ENCODE results near the gene AIFM1.

The AIFM1 gene

GRCh38 chrX:130090364-130090763, 75.3 kb downstream of the AIFM1 start:
- TF ChIP-seq, protein P1, sequence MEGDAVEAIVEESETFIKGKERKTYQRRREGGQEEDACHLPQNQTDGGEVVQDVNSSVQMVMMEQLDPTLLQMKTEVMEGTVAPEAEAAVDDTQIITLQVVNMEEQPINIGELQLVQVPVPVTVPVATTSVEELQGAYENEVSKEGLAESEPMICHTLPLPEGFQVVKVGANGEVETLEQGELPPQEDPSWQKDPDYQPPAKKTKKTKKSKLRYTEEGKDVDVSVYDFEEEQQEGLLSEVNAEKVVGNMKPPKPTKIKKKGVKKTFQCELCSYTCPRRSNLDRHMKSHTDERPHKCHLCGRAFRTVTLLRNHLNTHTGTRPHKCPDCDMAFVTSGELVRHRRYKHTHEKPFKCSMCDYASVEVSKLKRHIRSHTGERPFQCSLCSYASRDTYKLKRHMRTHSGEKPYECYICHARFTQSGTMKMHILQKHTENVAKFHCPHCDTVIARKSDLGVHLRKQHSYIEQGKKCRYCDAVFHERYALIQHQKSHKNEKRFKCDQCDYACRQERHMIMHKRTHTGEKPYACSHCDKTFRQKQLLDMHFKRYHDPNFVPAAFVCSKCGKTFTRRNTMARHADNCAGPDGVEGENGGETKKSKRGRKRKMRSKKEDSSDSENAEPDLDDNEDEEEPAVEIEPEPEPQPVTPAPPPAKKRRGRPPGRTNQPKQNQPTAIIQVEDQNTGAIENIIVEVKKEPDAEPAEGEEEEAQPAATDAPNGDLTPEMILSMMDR (conservative IDR thresholded peaks at IDR 0.05) = no peak
- no peak overlapping the region for H3K27ac ChIP-seq

DNA sequence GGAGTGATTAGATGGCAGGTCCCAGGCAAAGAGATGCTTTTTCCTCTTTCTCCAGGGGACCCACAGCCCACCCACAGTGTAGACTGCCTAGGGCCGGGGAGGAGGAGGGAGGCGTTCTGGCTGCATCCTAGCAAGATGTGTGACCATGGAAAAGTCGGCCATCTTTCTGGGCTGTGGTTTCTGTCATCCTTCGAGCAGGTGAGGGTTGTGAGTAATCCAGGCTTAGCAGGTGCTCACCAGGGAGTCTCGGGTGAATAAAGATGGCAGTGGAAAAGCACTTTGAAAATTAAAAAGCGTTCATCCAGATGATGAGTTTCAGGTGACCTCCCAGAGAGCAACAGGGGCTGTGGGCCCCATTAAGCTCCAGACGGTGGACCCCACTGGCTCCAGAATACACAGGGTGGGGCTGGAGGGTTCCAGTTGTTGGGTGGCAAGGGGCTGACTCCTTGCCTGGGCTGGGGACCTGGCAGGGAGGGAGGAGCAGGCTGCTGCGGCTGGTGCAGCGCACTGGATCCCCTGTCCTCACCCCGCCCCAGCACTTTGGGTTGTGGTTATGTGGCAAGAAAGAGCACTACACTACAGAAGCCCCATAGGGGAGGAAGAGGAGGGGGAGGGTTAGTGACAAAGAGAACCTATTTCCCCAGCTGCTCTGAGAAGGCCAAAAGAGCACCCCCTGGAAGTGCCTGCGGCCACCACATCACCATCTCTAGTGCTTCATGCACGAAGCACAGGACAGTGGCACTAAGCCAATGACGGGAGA, 79.0 kb downstream of the AIFM1 start:
- TF ChIP-seq, protein P1 (conservative IDR thresholded peaks at IDR 0.05) = no peak
- H3K27ac ChIP-seq = no peak overlapping the region

DNA sequence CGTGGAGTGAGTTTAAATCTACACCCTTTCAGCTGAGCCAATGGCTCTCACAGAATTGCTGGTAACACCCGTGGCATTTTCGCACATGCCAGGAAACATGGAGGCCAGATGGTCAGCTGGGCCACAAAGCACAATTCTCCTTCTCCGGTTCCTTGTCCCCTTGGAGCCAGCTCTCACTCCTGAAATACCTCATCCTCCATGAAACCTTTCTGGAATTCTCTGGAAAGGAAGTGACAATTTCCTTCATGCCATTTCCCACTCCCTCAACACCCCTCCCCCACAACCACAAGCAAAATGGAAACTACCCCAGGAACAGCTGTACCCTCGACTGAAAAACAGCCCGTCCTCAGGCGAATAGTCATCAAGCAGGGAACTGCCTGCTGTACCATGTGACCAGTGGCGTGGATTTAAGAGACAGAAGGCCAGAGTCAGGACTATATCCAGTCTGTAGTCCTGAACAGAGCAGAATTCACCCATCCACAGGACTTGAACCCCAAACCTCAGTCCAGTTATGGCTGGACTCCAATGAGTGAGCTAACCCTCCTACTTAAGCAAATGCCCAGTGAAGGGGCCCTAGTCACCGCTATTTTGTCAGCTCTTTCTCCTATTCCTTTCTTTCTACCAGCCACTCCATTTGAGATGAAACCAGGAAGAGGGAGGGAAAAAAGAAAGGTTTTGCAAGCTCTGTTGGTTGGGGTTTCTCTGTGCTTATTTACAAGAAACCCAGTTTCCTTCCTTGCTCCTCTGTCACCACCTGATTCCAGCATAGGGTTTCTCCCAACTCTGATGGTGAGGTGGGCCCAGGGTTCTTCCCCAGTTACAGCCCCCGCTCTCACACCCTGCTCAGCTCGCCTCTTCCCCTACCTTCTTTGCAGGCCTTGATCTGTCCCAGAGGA, 79.8 kb downstream of the AIFM1 start:
- TF ChIP-seq, protein P1 (conservative IDR thresholded peaks at IDR 0.05) = no peak
- H3K27ac ChIP-seq = no peak overlapping the region

- TF ChIP-seq, protein P1 (conservative IDR thresholded peaks at IDR 0.05) = no peak
- H3K27ac ChIP-seq = no peak overlapping the region
Observed at GRCh38 chrX:130084631-130085237, 80.9 kb downstream of the AIFM1 start.

DNA sequence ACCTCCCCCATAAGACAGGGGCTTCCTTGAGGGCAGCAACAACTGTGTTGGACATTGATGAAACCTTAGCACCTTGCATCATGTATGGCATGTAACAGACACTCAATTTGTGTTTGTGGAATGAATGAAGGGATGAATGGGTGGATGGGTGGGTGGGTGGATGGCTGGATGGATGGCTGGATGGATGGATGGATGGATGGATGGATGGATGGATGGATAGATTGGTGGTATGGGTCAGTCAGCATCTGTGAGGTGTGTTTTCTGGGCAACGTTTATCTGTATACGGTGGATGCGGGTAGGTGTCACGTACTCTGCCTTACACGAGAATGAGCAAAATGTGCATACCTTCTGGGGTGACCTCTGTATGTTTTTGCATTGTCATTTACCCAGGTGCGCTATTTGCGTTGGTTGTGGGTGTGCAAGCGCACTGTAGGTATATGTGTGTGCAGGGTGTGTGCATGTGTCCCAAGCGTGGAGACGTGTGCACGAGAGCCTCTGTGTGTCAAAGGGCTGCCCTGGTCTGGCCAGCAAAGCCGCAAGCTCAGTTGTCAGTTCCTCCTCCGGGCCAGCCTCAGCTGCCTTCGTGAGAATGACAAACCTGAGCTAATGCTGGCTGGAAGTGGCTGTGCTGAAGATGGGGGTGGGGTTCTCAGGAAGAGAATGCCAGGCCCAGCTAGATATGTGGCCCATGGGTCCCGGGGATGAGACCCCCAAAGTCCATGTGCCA, 81.8 kb downstream of the AIFM1 start:
- TF ChIP-seq, protein P1 (conservative IDR thresholded peaks at IDR 0.05) = no peak
- no peak overlapping the region for H3K27ac ChIP-seq

- H3K27ac ChIP-seq = no peak overlapping the region
- TF ChIP-seq, protein P1 (conservative IDR thresholded peaks at IDR 0.05) = no peak
Observed at GRCh38 chrX:130083107-130083490, 82.5 kb downstream of the AIFM1 start.
